WTC11 (cell line): ENCODE results near the gene DDO. TPM values are rescaled to one million over a fixed set of nuclear protein-coding genes. Genes with fewer than 3 reads are reported as not detected.

Experiments
- ATAC-seq: fragments of 200-7000 bp; cut with Tn5 transposase; 2 replicates; pipeline ENCODE4 v1.10.0; 2021; ENCODE audit warnings: mild to moderate bottlenecking, moderate library complexity
- CTCF ChIA-PET: fragments of 300-600 bp; sonication (Branson Sonifier 250); formaldehyde crosslinking; loops from one replicate; lab custom pipeline; 2021; ENCODE audit warnings: antibody characterized with exemption; lab: Charles Lee
- POLR2A ChIA-PET: fragments of 350-600 bp; sonication (Branson Sonifier 250); formaldehyde crosslinking; loops from one replicate; lab custom pipeline; 2021; ENCODE audit warnings: antibody characterized with exemption; lab: Charles Lee
- DNase-seq: peaks from one replicate; pipeline ENCODE4 v3.0.0; 2021; ENCODE audit warnings: low spot score
- H3K27ac Mint-ChIP-seq: 2 replicates; pipeline ENCODE4 v1.8.0; 2021; ENCODE audit warnings: mixed read lengths
- H3K27me3 Mint-ChIP-seq: 2 replicates; pipeline ENCODE4 v1.8.0; 2021; ENCODE audit warnings: low read depth, mild to moderate bottlenecking, moderate library complexity, mixed read lengths
- H3K36me3 Mint-ChIP-seq: 2 replicates; pipeline ENCODE4 v1.8.0; 2021; ENCODE audit warnings: mixed read lengths
- H3K4me1 Mint-ChIP-seq: 2 replicates; pipeline ENCODE4 v1.8.0; 2022; ENCODE audit warnings: mixed read lengths
- H3K4me3 Mint-ChIP-seq: 2 replicates; pipeline ENCODE4 v1.8.0; 2021; ENCODE audit warnings: mild to moderate bottlenecking, moderate library complexity, mixed read lengths
- H3K9me3 Mint-ChIP-seq: 2 replicates; pipeline ENCODE4 v1.8.0; 2021; ENCODE audit warnings: mixed read lengths
- AFF4 ChIP-seq: sonication (generic); formaldehyde crosslinking; IDR thresholded peaks from 2 replicates; pipeline ENCODE4 v1.8.1; 2023; ENCODE audit warnings: mild to moderate bottlenecking, missing genetic modification reagents, borderline replicate concordance
- AR ChIP-seq: fragments of 250-450 bp; sonication (Bioruptor Pico); IDR thresholded peaks from 2 replicates; pipeline ENCODE4 v1.9.0; 2021; ENCODE audit warnings: mild to moderate bottlenecking
- CREB1 ChIP-seq: sonication (generic); formaldehyde crosslinking; IDR thresholded peaks from 2 replicates; pipeline ENCODE4 v1.8.0; 2023; ENCODE audit warnings: mild to moderate bottlenecking, missing genetic modification reagents
- ERG ChIP-seq: fragments of 250-450 bp; sonication (Bioruptor Pico); IDR thresholded peaks from 2 replicates; pipeline ENCODE4 v1.8.0; 2021; ENCODE audit warnings: mild to moderate bottlenecking
- FOXJ3 ChIP-seq: sonication (generic); formaldehyde crosslinking; IDR thresholded peaks from 2 replicates; pipeline ENCODE4 v1.9.0; 2021; ENCODE audit warnings: missing genetic modification reagents, mild to moderate bottlenecking, borderline replicate concordance
- FOXP1 ChIP-seq: sonication (generic); formaldehyde crosslinking; IDR thresholded peaks from 2 replicates; pipeline ENCODE4 v1.8.0; 2022; ENCODE audit warnings: missing genetic modification reagents, mild to moderate bottlenecking, moderate library complexity, borderline replicate concordance
- GTF2I ChIP-seq: fragments of 250-450 bp; sonication (Bioruptor Pico); conservative IDR thresholded peaks from 2 replicates; pipeline ENCODE4 v1.4.0; 2021; ENCODE audit warnings: mild to moderate bottlenecking
- HMGA2 ChIP-seq: fragments of 250-450 bp; sonication (Bioruptor Pico); IDR thresholded peaks from 2 replicates; pipeline ENCODE4 v1.4.0; 2021; ENCODE audit warnings: mild to moderate bottlenecking, moderate library complexity
- IRF2 ChIP-seq: sonication (generic); formaldehyde crosslinking; IDR thresholded peaks from 2 replicates; pipeline ENCODE4 v1.8.0; 2022; ENCODE audit warnings: low read depth, missing genetic modification reagents, borderline replicate concordance
- KAT7 ChIP-seq: sonication (generic); formaldehyde crosslinking; IDR thresholded peaks from 2 replicates; pipeline ENCODE4 v1.8.1; 2023; ENCODE audit warnings: missing genetic modification reagents, mild to moderate bottlenecking, borderline replicate concordance
- NFATC4 ChIP-seq: fragments of 250-450 bp; sonication (Bioruptor Pico); IDR thresholded peaks from 2 replicates; pipeline ENCODE4 v1.9.0; 2021; ENCODE audit warnings: mild to moderate bottlenecking
- NR3C1 ChIP-seq: sonication (generic); formaldehyde crosslinking; conservative IDR thresholded peaks from 2 replicates; pipeline ENCODE4 v1.8.1; 2023; ENCODE audit warnings: low read depth, mild to moderate bottlenecking, missing genetic modification reagents
- OVOL2 ChIP-seq: fragments of 250-450 bp; sonication (Bioruptor Pico); IDR thresholded peaks from 2 replicates; pipeline ENCODE4 v1.9.0; 2021; ENCODE audit warnings: mild to moderate bottlenecking, borderline replicate concordance
- TEAD1 ChIP-seq: sonication (generic); formaldehyde crosslinking; IDR thresholded peaks from 2 replicates; pipeline ENCODE4 v1.8.0; 2022; ENCODE audit warnings: mild to moderate bottlenecking, missing genetic modification reagents
- USF1 ChIP-seq: sonication (generic); formaldehyde crosslinking; IDR thresholded peaks from 2 replicates; pipeline ENCODE4 v1.8.0; 2022; ENCODE audit warnings: mild to moderate bottlenecking, missing genetic modification reagents
- ZNF232 ChIP-seq: sonication (generic); formaldehyde crosslinking; IDR thresholded peaks from 2 replicates; pipeline ENCODE4 v1.8.0; 2022; ENCODE audit warnings: mild to moderate bottlenecking, missing genetic modification reagents
- ZNF416 ChIP-seq: fragments of 250-450 bp; sonication (Bioruptor Pico); IDR thresholded peaks from 2 replicates; pipeline ENCODE4 v1.9.0; 2021; ENCODE audit warnings: mild to moderate bottlenecking, inconsistent platforms
- ZNF423 ChIP-seq: fragments of 250-450 bp; sonication (Bioruptor Pico); IDR thresholded peaks from 2 replicates; pipeline ENCODE4 v2.1.2; 2022; ENCODE audit warnings: mild to moderate bottlenecking, moderate library complexity
- ZNF512 ChIP-seq: sonication (generic); formaldehyde crosslinking; IDR thresholded peaks from 2 replicates; pipeline ENCODE4 v1.8.1; 2022; ENCODE audit warnings: missing genetic modification reagents, borderline replicate concordance
- ZNF671 ChIP-seq: fragments of 250-450 bp; sonication (Bioruptor Pico); IDR thresholded peaks from 2 replicates; pipeline ENCODE4 v1.8.0; 2021; ENCODE audit warnings: mild to moderate bottlenecking
- total RNA-seq: library from RNA; stranded (reverse); gene quantifications from 3 replicates; pipeline ENCODE4 v1.2.3, GENCODE V29; 2021

The DDO gene
- total RNA-seq, 1 experiment from 2014 or later, result not detected

- no peak for TF ChIP-seq ZNF512 (CRISPR knock-in tag)
Observed at GRCh38 chr6:110425816-110426215, 10.4 kb upstream of the DDO start (continued).

GRCh38 chr6:110422444-110422822 lies 7.1 kb upstream of the DDO start:
- no peak overlapping the region for H3K27ac Mint-ChIP-seq
- CTCF ChIA-PET, result no interaction called here
- H3K9me3 Mint-ChIP-seq, result peaks cover 10% of the 10 kb centered on the region
- H3K27me3 Mint-ChIP-seq, result no peaks in the 10 kb centered on the region
- H3K36me3 Mint-ChIP-seq, result no peaks in the 10 kb centered on the region
- DNase-seq, result no peak
- TF ChIP-seq CREB1 (CRISPR knock-in tag) (no peak), KAT7 (no peak), ZNF671 (no peak), AFF4 (CRISPR knock-in tag) (no peak), NFATC4 (CRISPR knock-in tag) (no peak), NR3C1 (no peak), ZNF423 (CRISPR knock-in tag) (no peak), ZNF416 (no peak), IRF2 (CRISPR knock-in tag) (no peak), USF1 (CRISPR knock-in tag) (no peak), HMGA2 (CRISPR knock-in tag) (no peak), OVOL2 (CRISPR knock-in tag) (no peak), FOXJ3 (CRISPR knock-in tag) (no peak), GTF2I (CRISPR knock-in tag) (no peak), AR (no peak), ERG (no peak), TEAD1 (CRISPR knock-in tag) (no peak), ZNF232 (CRISPR knock-in tag) (no peak), FOXP1 (CRISPR knock-in tag) (no peak)
- ATAC-seq, result no peak
- no peaks in the 10 kb centered on the region for H3K4me1 Mint-ChIP-seq
- POLR2A ChIA-PET, result no interaction called here
- H3K4me3 Mint-ChIP-seq, result no peak overlapping the region
